H9 (cell line): ENCODE data around the gene PRAME. TPM values are rescaled to one million over a fixed set of nuclear protein-coding genes. Genes with fewer than 3 reads are reported as not detected.
"Not testable (repeated sequence)": the region's sequence is repeated elsewhere in the genome, so short reads cannot be mapped to it uniquely, and the experiment has no call there.

Experiments used
- DNase-seq: peaks from one replicate; pipeline ENCODE4 v3.0.0-alpha.2; 2017
- H2AFZ ChIP-seq: one replicate; pipeline ENCODE4 v1.6.1; 2013; ENCODE audit warnings: mild to moderate bottlenecking, low read length, control low read depth, moderate library complexity
- H2AK5ac ChIP-seq: 2 replicates; pipeline ENCODE4 v1.6.1; 2013; ENCODE audit warnings: low read length, control low read depth, mixed read lengths; ENCODE audit not compliant: insufficient read length
- H2BK120ac ChIP-seq: one replicate; pipeline ENCODE4 v1.6.1; 2013; ENCODE audit warnings: low read depth, mild to moderate bottlenecking, low read length, control low read depth, inconsistent platforms; ENCODE audit not compliant: poor library complexity, severe bottlenecking
- H2BK12ac ChIP-seq: 2 replicates; pipeline ENCODE4 v1.6.1; 2013; ENCODE audit warnings: low read length, control low read depth, mixed read lengths, low read depth; ENCODE audit not compliant: insufficient read length
- H2BK15ac ChIP-seq: 2 replicates; pipeline ENCODE4 v1.6.1; 2013; ENCODE audit warnings: low read depth, low read length, control low read depth
- H2BK20ac ChIP-seq: one replicate; pipeline ENCODE4 v1.6.1; 2013; ENCODE audit warnings: low read depth, mild to moderate bottlenecking, low read length, control low read depth, inconsistent platforms; ENCODE audit not compliant: poor library complexity, severe bottlenecking
- H2BK5ac ChIP-seq: 2 replicates; pipeline ENCODE4 v1.6.1; 2013; ENCODE audit warnings: low read length, control low read depth, mixed read lengths; ENCODE audit not compliant: insufficient read length
- H3K14ac ChIP-seq: 2 replicates; pipeline ENCODE4 v1.6.1; 2013; ENCODE audit warnings: low read length, control low read depth; ENCODE audit not compliant: insufficient read depth
- H3K18ac ChIP-seq: 2 replicates; pipeline ENCODE4 v1.6.1; 2013; ENCODE audit warnings: low read depth, mild to moderate bottlenecking, mixed read lengths, low read length, control low read depth; ENCODE audit not compliant: insufficient read length
- H3K23ac ChIP-seq: 2 replicates; pipeline ENCODE4 v1.6.1; 2013; ENCODE audit warnings: low read length, control low read depth, mixed read lengths, low read depth; ENCODE audit not compliant: insufficient read length
- H3K23me2 ChIP-seq: 2 replicates; pipeline ENCODE4 v1.6.1; 2013; ENCODE audit warnings: low read depth, mild to moderate bottlenecking, mixed read lengths, low read length, control low read depth; ENCODE audit not compliant: insufficient read length, poor library complexity, severe bottlenecking
- H3K27ac ChIP-seq: 2 replicates; pipeline ENCODE4 v1.5.1; 2013; ENCODE audit warnings: low read length, control low read depth, mixed read lengths, low read depth; ENCODE audit not compliant: insufficient read length
- H3K27me3 ChIP-seq: 2 replicates; pipeline ENCODE4 v1.6.1; 2013; ENCODE audit warnings: low read length, control low read depth, inconsistent platforms; ENCODE audit not compliant: insufficient read depth
- H3K4ac ChIP-seq: 2 replicates; pipeline ENCODE4 v1.6.1; 2013; ENCODE audit warnings: low read depth, mild to moderate bottlenecking, control low read depth, inconsistent platforms, low read length, moderate library complexity
- H3K4me1 ChIP-seq: 2 replicates; pipeline ENCODE4 v1.6.1; 2013; ENCODE audit warnings: low read length, control low read depth, inconsistent platforms; ENCODE audit not compliant: insufficient read depth
- H3K4me2 ChIP-seq: 2 replicates; pipeline ENCODE4 v1.6.1; 2013; ENCODE audit warnings: low read length, control low read depth, mixed read lengths; ENCODE audit not compliant: insufficient read length, insufficient read depth
- H3K56ac ChIP-seq: 2 replicates; pipeline ENCODE4 v1.6.1; 2013; ENCODE audit warnings: low read depth, mild to moderate bottlenecking, mixed read lengths, low read length, control low read depth; ENCODE audit not compliant: insufficient read length
- H3K79me1 ChIP-seq: 2 replicates; pipeline ENCODE4 v1.6.1; 2013; ENCODE audit warnings: low read depth, mild to moderate bottlenecking, moderate library complexity, low read length, control low read depth, inconsistent platforms; ENCODE audit not compliant: insufficient read depth, poor library complexity, severe bottlenecking
- H3K79me2 ChIP-seq: 2 replicates; pipeline ENCODE4 v1.6.1; 2013; ENCODE audit warnings: low read length, control low read depth, inconsistent platforms; ENCODE audit not compliant: insufficient read depth
- H3K9ac ChIP-seq: 2 replicates; pipeline ENCODE4 v1.6.1; 2013; ENCODE audit warnings: low read length, control low read depth, mixed read lengths; ENCODE audit not compliant: insufficient read length; ENCODE audit errors: extremely low read depth
- H3K9me3 ChIP-seq: one replicate; pipeline ENCODE4 v1.6.1; 2013; ENCODE audit warnings: low read depth, low read length, inconsistent platforms; ENCODE audit not compliant: control insufficient read depth
- H3T11ph ChIP-seq: one replicate; pipeline ENCODE4 v1.6.1; 2013; ENCODE audit warnings: mild to moderate bottlenecking, low read length, control low read depth, inconsistent platforms
- H4K20me1 ChIP-seq: one replicate; pipeline ENCODE4 v1.6.1; 2013; ENCODE audit not compliant: control insufficient read depth, insufficient read length, insufficient read depth
- H4K5ac ChIP-seq: 2 replicates; pipeline ENCODE4 v1.6.1; 2013; ENCODE audit warnings: low read depth, mild to moderate bottlenecking, mixed read lengths, low read length, control low read depth; ENCODE audit not compliant: insufficient read length
- H4K8ac ChIP-seq: replicated peaks from 2 replicates; pipeline ENCODE4 v1.6.1; 2013; ENCODE audit warnings: low read length, control low read depth, mixed read lengths, low read depth; ENCODE audit not compliant: insufficient read length
- H4K91ac ChIP-seq: 2 replicates; pipeline ENCODE4 v1.6.1; 2013; ENCODE audit warnings: low read depth, mild to moderate bottlenecking, moderate library complexity, mixed read lengths, low read length, control low read depth; ENCODE audit not compliant: insufficient read length
- H3K27ac Mint-ChIP-seq, 3 experiments: 2 replicates in 2 of 3; 3 replicates in 1 of 3; pipeline ENCODE4 v1.8.0; 2020 to 2021; ENCODE audit warnings: mixed read lengths in 3 of 3, mild to moderate bottlenecking in 1 of 3, moderate library complexity in 1 of 3
- H3K27me3 Mint-ChIP-seq: 2 replicates; pipeline ENCODE4 v1.8.0; 2021; ENCODE audit warnings: low read depth, mild to moderate bottlenecking, moderate library complexity, mixed read lengths
- H3K36me3 Mint-ChIP-seq, 3 experiments: 2 replicates in 2 of 3; 3 replicates in 1 of 3; pipeline ENCODE4 v1.8.0; 2020 to 2021; ENCODE audit warnings: low read depth in 3 of 3, mixed read lengths in 3 of 3; ENCODE audit not compliant: insufficient read depth in 1 of 3
- H3K4me1 Mint-ChIP-seq, 2 experiments: 2 replicates each; pipeline ENCODE4 v1.8.0; 2020; ENCODE audit warnings: mixed read lengths in 2 of 2
- H3K4me3 Mint-ChIP-seq, 2 experiments: 2 replicates in 1 of 2; 3 replicates in 1 of 2; pipeline ENCODE4 v1.8.0; 2020 to 2021; ENCODE audit warnings: mild to moderate bottlenecking in 2 of 2, mixed read lengths in 2 of 2, moderate library complexity in 1 of 2
- H3K9me3 Mint-ChIP-seq, 2 experiments: 2 replicates in 1 of 2; 3 replicates in 1 of 2; pipeline ENCODE4 v1.8.0; 2020; ENCODE audit warnings: mild to moderate bottlenecking in 2 of 2, mixed read lengths in 2 of 2, moderate library complexity in 1 of 2
- WGBS: extraction: QIAGEN DNeasy Blood & Tissue Kit; methylation state at CpG from one replicate; pipeline ENCODE4 v1.1.7; 2013; ENCODE audit warnings: missing lambda C conversion rate, low lambda C conversion rate, mixed read lengths; ENCODE audit not compliant: insufficient read length; ENCODE audit errors: extremely low coverage; 5-methylcytosine and 5-hydroxymethylcytosine counted together
- total RNA-seq: library from RNA; stranded (reverse); gene quantifications from 2 replicates; pipeline ENCODE4 v1.2.1, GENCODE V29; 2021
- TF ChIP-seq, protein P1 (sequence below): fragments of 200-600 bp; sonication (generic); conservative IDR thresholded peaks from 3 replicates; pipeline ENCODE4 v1.8.0; 2021; ENCODE audit warnings: antibody characterized with exemption, mild to moderate bottlenecking

Gene PRAME
- total RNA-seq, 1 experiment from 2014 or later: 0.31 TPM

DNA sequence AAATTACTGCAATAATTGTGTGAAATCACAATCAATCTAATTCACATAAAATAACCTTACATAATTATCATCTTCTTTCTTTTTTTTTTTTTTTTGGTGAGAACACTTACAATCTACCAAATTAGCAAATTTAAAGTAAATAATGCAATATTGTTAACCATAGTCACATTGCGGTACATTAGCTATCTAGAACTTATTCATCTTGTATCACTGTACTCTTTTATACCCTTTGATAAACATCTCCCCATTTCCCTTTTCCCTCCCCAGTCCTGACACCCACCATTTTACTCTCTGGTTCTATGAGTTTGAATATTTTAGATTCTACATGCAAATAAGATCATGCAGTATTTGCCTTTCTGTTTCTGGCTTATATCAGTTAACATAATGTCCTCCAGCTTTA lies 24.0 kb upstream of the PRAME start:
- Histone ChIP-seq H3K18ac (no peak overlapping the region), H2BK120ac (no peak overlapping the region), H3K27ac (no peak overlapping the region), H3K9me3 (no peaks in the 10 kb centered on the region), H4K91ac (no peak overlapping the region), H3K4me1 (no peaks in the 10 kb centered on the region), H3K23me2 (no peaks in the 10 kb centered on the region), H3K79me2 (no peaks in the 10 kb centered on the region), H2AK5ac (no peak overlapping the region), H2AFZ (no peak overlapping the region), H4K8ac (no peak overlapping the region), H3K56ac (no peak overlapping the region), H3K27me3 (peaks cover 10% of the 10 kb centered on the region; the same call in 1 of the 2 replicates), H2BK15ac (no peak overlapping the region), H3K23ac (no peak overlapping the region), H3K4me2 (no peak overlapping the region), H2BK12ac (no peak overlapping the region), H3K14ac (no peak overlapping the region), H2BK20ac (no peak overlapping the region), H4K5ac (no peak overlapping the region), H4K20me1 (no peaks in the 10 kb centered on the region), H3T11ph (no peak overlapping the region), H3K9ac (no peak overlapping the region), H3K4ac (no peak overlapping the region), H2BK5ac (no peak overlapping the region), H3K79me1 (no peaks in the 10 kb centered on the region)
- H3K4me1 Mint-ChIP-seq: no peaks in the 10 kb centered on the region
- no peak overlapping the region for H3K4me3 Mint-ChIP-seq
- DNase-seq: no peak
- WGBS: no CpG with 5 or more reads among the region's 1 CpG
- TF ChIP-seq, protein P1, sequence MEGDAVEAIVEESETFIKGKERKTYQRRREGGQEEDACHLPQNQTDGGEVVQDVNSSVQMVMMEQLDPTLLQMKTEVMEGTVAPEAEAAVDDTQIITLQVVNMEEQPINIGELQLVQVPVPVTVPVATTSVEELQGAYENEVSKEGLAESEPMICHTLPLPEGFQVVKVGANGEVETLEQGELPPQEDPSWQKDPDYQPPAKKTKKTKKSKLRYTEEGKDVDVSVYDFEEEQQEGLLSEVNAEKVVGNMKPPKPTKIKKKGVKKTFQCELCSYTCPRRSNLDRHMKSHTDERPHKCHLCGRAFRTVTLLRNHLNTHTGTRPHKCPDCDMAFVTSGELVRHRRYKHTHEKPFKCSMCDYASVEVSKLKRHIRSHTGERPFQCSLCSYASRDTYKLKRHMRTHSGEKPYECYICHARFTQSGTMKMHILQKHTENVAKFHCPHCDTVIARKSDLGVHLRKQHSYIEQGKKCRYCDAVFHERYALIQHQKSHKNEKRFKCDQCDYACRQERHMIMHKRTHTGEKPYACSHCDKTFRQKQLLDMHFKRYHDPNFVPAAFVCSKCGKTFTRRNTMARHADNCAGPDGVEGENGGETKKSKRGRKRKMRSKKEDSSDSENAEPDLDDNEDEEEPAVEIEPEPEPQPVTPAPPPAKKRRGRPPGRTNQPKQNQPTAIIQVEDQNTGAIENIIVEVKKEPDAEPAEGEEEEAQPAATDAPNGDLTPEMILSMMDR: no peak
- H3K27me3 Mint-ChIP-seq: peaks cover 96% of the 10 kb centered on the region
- no peak overlapping the region for H3K27ac Mint-ChIP-seq
- no peaks in the 10 kb centered on the region for H3K36me3 Mint-ChIP-seq
- H3K9me3 Mint-ChIP-seq: no peaks in the 10 kb centered on the region

DNA sequence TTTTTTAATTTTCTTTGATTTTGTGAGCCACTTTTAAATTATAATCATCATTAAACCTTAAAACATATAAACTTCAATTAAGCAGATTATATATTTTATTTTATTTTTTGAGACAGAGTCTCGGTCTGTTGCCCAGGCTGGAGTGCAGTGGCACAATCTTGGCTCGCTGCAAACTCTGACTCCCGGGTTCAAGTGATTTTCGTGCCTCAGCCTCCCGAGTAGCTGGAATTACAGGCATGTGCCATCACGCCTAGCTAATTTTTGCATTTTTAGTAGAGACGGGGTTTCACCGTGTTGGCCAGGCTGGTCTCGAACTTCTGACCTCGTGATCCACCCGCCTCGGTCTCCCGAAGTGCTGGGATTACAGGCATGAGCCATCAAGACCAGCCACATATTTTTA lies 22.5 kb upstream of the PRAME start:
- H3K27ac Mint-ChIP-seq, H2AK5ac ChIP-seq, H3K79me2 ChIP-seq, H3K14ac ChIP-seq, H3K4me1 Mint-ChIP-seq, H4K5ac ChIP-seq, H3K27ac ChIP-seq, H4K8ac ChIP-seq, H4K91ac ChIP-seq, H3K9me3 ChIP-seq, H3K4me3 Mint-ChIP-seq, H2BK5ac ChIP-seq, H3K56ac ChIP-seq, H3K4ac ChIP-seq, H3K4me2 ChIP-seq, H2BK15ac ChIP-seq, H4K20me1 ChIP-seq, DNase-seq, H2BK20ac ChIP-seq, H3K9me3 Mint-ChIP-seq, H2AFZ ChIP-seq, H3K18ac ChIP-seq, H3T11ph ChIP-seq, H3K23ac ChIP-seq, H3K23me2 ChIP-seq, H3K36me3 Mint-ChIP-seq, H3K9ac ChIP-seq, H3K79me1 ChIP-seq, H2BK120ac ChIP-seq, H2BK12ac ChIP-seq, H3K4me1 ChIP-seq, H3K27me3 ChIP-seq: not testable (repeated sequence)
- H3K27me3 Mint-ChIP-seq: peaks cover 96% of the 10 kb centered on the region
- WGBS: no CpG with 5 or more reads among the region's 13 CpGs
